GM12801 (cell line): ENCODE measurements around the gene ADCY7.

Experiments
- TF ChIP-seq, protein P1 (sequence below): IDR thresholded peaks from one replicate; pipeline ENCODE4 v1.5.1; 2011; ENCODE audit warnings: control low read depth; ENCODE audit not compliant: insufficient read length; ENCODE audit errors: extremely low read depth

The ADCY7 gene

GRCh38 chr16:50294955-50295354 is 28.6 kb downstream of the ADCY7 start:
- TF ChIP-seq, protein P1, sequence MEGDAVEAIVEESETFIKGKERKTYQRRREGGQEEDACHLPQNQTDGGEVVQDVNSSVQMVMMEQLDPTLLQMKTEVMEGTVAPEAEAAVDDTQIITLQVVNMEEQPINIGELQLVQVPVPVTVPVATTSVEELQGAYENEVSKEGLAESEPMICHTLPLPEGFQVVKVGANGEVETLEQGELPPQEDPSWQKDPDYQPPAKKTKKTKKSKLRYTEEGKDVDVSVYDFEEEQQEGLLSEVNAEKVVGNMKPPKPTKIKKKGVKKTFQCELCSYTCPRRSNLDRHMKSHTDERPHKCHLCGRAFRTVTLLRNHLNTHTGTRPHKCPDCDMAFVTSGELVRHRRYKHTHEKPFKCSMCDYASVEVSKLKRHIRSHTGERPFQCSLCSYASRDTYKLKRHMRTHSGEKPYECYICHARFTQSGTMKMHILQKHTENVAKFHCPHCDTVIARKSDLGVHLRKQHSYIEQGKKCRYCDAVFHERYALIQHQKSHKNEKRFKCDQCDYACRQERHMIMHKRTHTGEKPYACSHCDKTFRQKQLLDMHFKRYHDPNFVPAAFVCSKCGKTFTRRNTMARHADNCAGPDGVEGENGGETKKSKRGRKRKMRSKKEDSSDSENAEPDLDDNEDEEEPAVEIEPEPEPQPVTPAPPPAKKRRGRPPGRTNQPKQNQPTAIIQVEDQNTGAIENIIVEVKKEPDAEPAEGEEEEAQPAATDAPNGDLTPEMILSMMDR: no peak

DNA sequence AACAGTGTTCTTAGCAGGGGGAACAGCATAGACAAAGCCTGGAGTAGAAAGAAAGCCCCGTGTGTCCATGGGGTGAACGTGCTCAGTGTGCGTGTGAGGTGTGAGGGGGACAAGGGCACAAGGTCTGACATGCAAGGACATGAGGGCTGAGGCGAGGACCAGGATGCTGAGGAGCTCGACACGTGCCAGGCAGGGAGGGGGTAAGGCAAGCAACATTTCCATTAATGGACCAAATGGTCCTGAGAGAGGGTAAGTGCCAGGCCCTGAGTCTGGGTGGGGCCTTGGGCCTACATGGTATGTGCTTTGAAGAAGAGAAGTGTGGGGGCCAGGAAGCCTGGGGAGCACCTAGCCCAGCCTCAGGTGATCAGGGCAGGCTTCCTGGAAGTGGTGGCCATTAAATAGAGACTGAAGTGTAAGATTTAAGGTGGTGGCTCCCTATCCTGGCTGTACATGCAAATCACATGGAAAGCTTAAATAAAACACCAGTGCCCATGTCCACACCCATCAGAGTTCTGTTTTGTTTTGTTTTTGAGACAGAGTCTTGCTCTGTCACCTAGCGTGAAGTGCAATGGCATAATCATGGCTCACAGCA is 29.3 kb downstream of the ADCY7 start:
- TF ChIP-seq, protein P1: no peak

- TF ChIP-seq, protein P1: no peak
Measured at GRCh38 chr16:50296807-50297206, 30.5 kb downstream of the ADCY7 start.

- TF ChIP-seq, protein P1: no peak
Measured at GRCh38 chr16:50297301-50298074, 31.1 kb downstream of the ADCY7 start.

DNA sequence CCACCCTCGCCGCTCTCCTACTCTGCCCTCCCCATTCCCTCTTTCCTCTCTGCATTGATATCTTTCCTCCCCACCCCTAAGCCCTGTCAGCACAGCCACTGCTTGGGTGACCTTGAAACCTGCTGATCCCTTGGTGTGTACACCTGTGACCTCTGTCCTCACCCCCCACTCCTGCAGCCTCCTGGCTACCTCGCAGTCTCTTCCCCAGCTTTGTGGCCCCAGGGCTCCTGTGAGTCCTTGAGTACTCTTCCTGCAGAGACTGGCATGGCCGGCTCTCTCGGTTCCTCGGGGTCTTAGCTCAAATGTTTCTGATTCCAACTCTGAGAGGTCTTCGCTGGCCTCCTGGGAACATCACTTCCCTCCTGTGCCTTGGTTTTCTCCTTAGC is 31.7 kb downstream of the ADCY7 start:
- TF ChIP-seq, protein P1: no peak

DNA sequence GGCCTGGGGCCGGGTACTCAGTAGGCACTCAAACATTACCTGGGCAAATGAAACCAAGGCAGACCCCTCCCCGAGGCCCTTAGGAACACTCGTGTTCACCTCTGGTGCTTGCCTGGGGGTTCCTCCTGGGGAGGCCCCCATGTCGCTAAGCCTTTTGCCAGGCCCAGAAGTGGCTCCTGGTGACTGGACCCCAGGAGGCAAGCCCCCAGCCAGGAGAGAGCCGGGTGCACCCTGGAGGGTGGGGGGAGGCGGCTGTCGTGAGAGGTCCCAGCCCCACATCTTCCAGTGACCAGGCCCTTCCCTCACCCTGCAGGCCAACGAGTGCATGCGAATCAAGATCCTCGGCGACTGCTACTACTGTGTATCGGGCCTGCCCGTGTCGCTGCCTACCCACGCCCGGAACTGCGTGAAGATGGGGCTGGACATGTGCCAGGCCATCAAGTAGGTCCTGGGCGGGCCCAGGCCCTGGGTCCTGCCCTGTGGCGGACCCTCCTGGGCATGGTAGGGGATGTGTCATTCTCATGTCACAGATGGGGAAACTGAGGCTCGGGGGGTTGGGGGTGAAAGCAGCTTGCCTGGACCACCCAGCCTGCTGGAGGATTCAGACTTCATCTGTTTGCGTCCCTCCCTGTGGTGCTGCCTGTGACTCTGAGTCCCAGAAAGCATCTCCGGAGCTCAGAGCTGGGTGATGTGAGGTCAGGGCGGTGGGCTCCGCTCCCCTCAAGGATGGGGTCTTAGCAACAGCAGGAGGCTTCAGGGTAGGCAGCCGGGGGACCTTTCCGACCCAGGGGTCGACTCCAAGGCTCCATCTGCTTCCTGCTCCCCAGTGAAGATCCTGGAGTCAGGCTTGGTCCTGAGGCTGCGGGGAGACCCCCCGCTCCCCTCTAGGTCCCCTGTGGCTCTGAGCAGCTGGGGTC is 32.5 kb downstream of the ADCY7 start:
- TF ChIP-seq, protein P1: no peak

- TF ChIP-seq, protein P1: no peak
Measured at GRCh38 chr16:50299508-50300105, 33.3 kb downstream of the ADCY7 start.
